IMR-90 (cell line): Measurements from ENCODE around the gene MRPL28. TPM values are rescaled to one million over a fixed set of nuclear protein-coding genes. Genes with fewer than 3 reads are reported as not detected.
A peak's percentile ranks its signal among the peaks of the same experiment; 100 is the strongest.

Source experiments
- ATAC-seq: fragments of 200-7000 bp; cut with Tn5 transposase; 2 replicates; pipeline ENCODE4 v1.9.1; 2020; ENCODE audit warnings: low read depth, mild to moderate bottlenecking, moderate library complexity
- BruUV-seq: library from RNA; stranded (reverse); fragments of 400-500 nt; replicated peaks from 2 replicates; lab custom pipeline; 2021; lab: Mats Ljungman, UMichigan
- CTCF ChIA-PET: fragments of 300-600 bp; formaldehyde crosslinking; extraction: SDS; loops from one replicate; lab custom pipeline; 2021; ENCODE audit warnings: antibody characterized with exemption; lab: Yijun Ruan, JAX
- POLR2A ChIA-PET: fragments of 300-600 bp; sonication (Branson Sonifier 250); formaldehyde crosslinking; loops from one replicate; lab custom pipeline; 2022; ENCODE audit warnings: antibody characterized with exemption; ENCODE audit not compliant: unreplicated experiment; lab: Charles Lee
- DNase-seq: peaks from one replicate; pipeline ENCODE4 v3.0.0; 2013
- H2AFZ ChIP-seq: replicated peaks from 2 replicates; pipeline ENCODE3; 2013; ENCODE audit warnings: low read length, mild to moderate bottlenecking; ENCODE audit not compliant: poor library complexity
- H2AK5ac ChIP-seq: 2 replicates; pipeline ENCODE4 v1.6.1; 2013; ENCODE audit warnings: low read depth, low read length, inconsistent platforms
- H2AK9ac ChIP-seq: replicated peaks from 2 replicates; pipeline ENCODE3; 2013; ENCODE audit warnings: mild to moderate bottlenecking, low read depth, low read length, moderate library complexity; ENCODE audit not compliant: poor library complexity
- H2BK120ac ChIP-seq: 2 replicates; pipeline ENCODE4 v1.6.1; 2013; ENCODE audit warnings: low read depth, low read length, inconsistent platforms
- H2BK15ac ChIP-seq: 3 replicates; pipeline ENCODE4 v1.6.1; 2013; ENCODE audit warnings: low read depth, low read length, inconsistent platforms
- H2BK20ac ChIP-seq: 2 replicates; pipeline ENCODE4 v1.6.1; 2013; ENCODE audit warnings: low read depth, mild to moderate bottlenecking, inconsistent platforms, low read length, moderate library complexity
- H2BK5ac ChIP-seq: 2 replicates; pipeline ENCODE4 v1.6.1; 2013; ENCODE audit warnings: mild to moderate bottlenecking, low read depth, low read length, inconsistent platforms; ENCODE audit not compliant: poor library complexity, severe bottlenecking
- H3K14ac ChIP-seq: replicated peaks from 2 replicates; pipeline ENCODE4 v1.6.1; 2013; ENCODE audit warnings: low read depth, low read length, inconsistent platforms
- H3K18ac ChIP-seq: 2 replicates; pipeline ENCODE4 v1.6.1; 2013; ENCODE audit warnings: low read depth, low read length, control low read depth
- H3K23ac ChIP-seq: 2 replicates; pipeline ENCODE4 v1.6.1; 2013; ENCODE audit warnings: low read depth, low read length, inconsistent platforms
- H3K27ac ChIP-seq: 2 replicates; pipeline ENCODE4 v1.5.1; 2013; ENCODE audit warnings: mild to moderate bottlenecking, control low read depth, low read length; ENCODE audit not compliant: insufficient read depth
- H3K27me3 ChIP-seq: 2 replicates; pipeline ENCODE4 v1.6.1; 2013; ENCODE audit warnings: low read length; ENCODE audit not compliant: control insufficient read depth, insufficient read depth
- H3K36me3 ChIP-seq: 2 replicates; pipeline ENCODE4 v1.6.1; 2013; ENCODE audit warnings: low read length, mixed read lengths; ENCODE audit not compliant: control insufficient read depth, insufficient read depth
- H3K4ac ChIP-seq: 2 replicates; pipeline ENCODE4 v1.6.1; 2013; ENCODE audit warnings: low read depth, low read length, inconsistent platforms
- H3K4me1 ChIP-seq: 2 replicates; pipeline ENCODE4 v1.6.1; 2013; ENCODE audit warnings: low read length, mixed read lengths; ENCODE audit not compliant: control insufficient read depth, insufficient read depth
- H3K4me2 ChIP-seq: 2 replicates; pipeline ENCODE4 v1.6.1; 2013; ENCODE audit warnings: low read depth, mild to moderate bottlenecking, control low read depth, low read length, moderate library complexity
- H3K4me3 ChIP-seq: 2 replicates; pipeline ENCODE4 v1.5.1; 2013; ENCODE audit warnings: low read depth, mild to moderate bottlenecking, control low read depth, low read length, moderate library complexity; ENCODE audit not compliant: insufficient read depth
- H3K56ac ChIP-seq: 2 replicates; pipeline ENCODE4 v1.6.1; 2013; ENCODE audit warnings: low read length, inconsistent platforms; ENCODE audit not compliant: insufficient read depth; ENCODE audit errors: extremely low read depth
- H3K79me1 ChIP-seq, 2 experiments: 2 replicates each; pipeline ENCODE4 v1.6.1; 2013; ENCODE audit warnings: low read length in 2 of 2, inconsistent platforms in 1 of 2, low read depth in 1 of 2
- H3K9ac ChIP-seq: 2 replicates; pipeline ENCODE4 v1.6.1; 2013; ENCODE audit warnings: low read depth, low read length, control low read depth
- H3K9me1 ChIP-seq: 2 replicates; pipeline ENCODE4 v1.6.1; 2013; ENCODE audit warnings: low read length, inconsistent platforms; ENCODE audit not compliant: insufficient read depth
- H3K9me3 ChIP-seq: 2 replicates; pipeline ENCODE4 v1.6.1; 2013; ENCODE audit warnings: low read length; ENCODE audit not compliant: control insufficient read depth, insufficient read depth
- H4K20me1 ChIP-seq: 2 replicates; pipeline ENCODE4 v1.6.1; 2013; ENCODE audit warnings: low read length, inconsistent platforms; ENCODE audit not compliant: insufficient read depth
- H4K5ac ChIP-seq: 2 replicates; pipeline ENCODE4 v1.6.1; 2013; ENCODE audit warnings: mild to moderate bottlenecking, low read depth, low read length, control low read depth
- H4K8ac ChIP-seq, 2 experiments: 2 replicates each; pipeline ENCODE4 v1.6.1; 2013; ENCODE audit warnings: low read depth in 2 of 2, low read length in 2 of 2, control low read depth in 1 of 2, inconsistent platforms in 1 of 2
- H4K91ac ChIP-seq: 2 replicates; pipeline ENCODE4 v1.6.1; 2013; ENCODE audit warnings: low read depth, low read length, inconsistent platforms; ENCODE audit not compliant: insufficient read depth
- CEBPB ChIP-seq: IDR thresholded peaks from 2 replicates; pipeline ENCODE4 v1.6.1; 2012; ENCODE audit warnings: low read depth, low read length, improper control_type of control experiment
- CHD1 ChIP-seq: IDR thresholded peaks from 2 replicates; pipeline ENCODE4 v1.6.1; 2012; ENCODE audit warnings: low read depth, low read length, improper control_type of control experiment
- ELK1 ChIP-seq: fragments of 150-350 bp; IDR thresholded peaks from 2 replicates; pipeline ENCODE4 v1.6.1; 2016; ENCODE audit warnings: low read depth, mild to moderate bottlenecking, low read length, moderate library complexity, borderline replicate concordance
- MAZ ChIP-seq: IDR thresholded peaks from 2 replicates; pipeline ENCODE4 v1.6.1; 2012; ENCODE audit warnings: low read depth, mild to moderate bottlenecking, low read length, improper control_type of control experiment, moderate library complexity, borderline replicate concordance
- MXI1 ChIP-seq: IDR thresholded peaks from 2 replicates; pipeline ENCODE4 v1.6.1; 2012; ENCODE audit warnings: low read depth, mild to moderate bottlenecking, low read length, moderate library complexity, borderline replicate concordance
- NFE2L2 ChIP-seq: fragments of 150-350 bp; IDR thresholded peaks from 2 replicates; pipeline ENCODE4 v1.6.1; 2016; ENCODE audit warnings: low read depth, mild to moderate bottlenecking, low read length
- POLR2A ChIP-seq: IDR thresholded peaks from 2 replicates; pipeline ENCODE4 v1.6.1; 2012; ENCODE audit warnings: mild to moderate bottlenecking, low read depth, low read length
- RAD21 ChIP-seq: IDR thresholded peaks from 2 replicates; pipeline ENCODE4 v1.6.1; 2012; ENCODE audit warnings: low read length, improper control_type of control experiment
- RCOR1 ChIP-seq: IDR thresholded peaks from 2 replicates; pipeline ENCODE4 v1.6.1; 2012; ENCODE audit warnings: mild to moderate bottlenecking, low read length, improper control_type of control experiment; ENCODE audit not compliant: insufficient replicate concordance
- RFX5 ChIP-seq: IDR thresholded peaks from 2 replicates; pipeline ENCODE4 v1.8.0; 2012; ENCODE audit warnings: low read depth, mild to moderate bottlenecking, low read length, moderate library complexity
- SMC3 ChIP-seq: fragments of 150-350 bp; IDR thresholded peaks from 2 replicates; pipeline ENCODE4 v1.6.1; 2016; ENCODE audit warnings: low read depth, mild to moderate bottlenecking, antibody characterized with exemption, low read length, moderate library complexity
- USF2 ChIP-seq: fragments of 150-350 bp; IDR thresholded peaks from 2 replicates; pipeline ENCODE4 v1.6.1; 2017; ENCODE audit warnings: mild to moderate bottlenecking, antibody characterized with exemption, low read length, low read depth
- WGBS, 2 experiments: methylation state at CpG; one replicate each; pipeline versions ENCODE4 v1.1.5 to v1.1.7; 2013; ENCODE audit warnings: missing lambda C conversion rate in 2 of 2; ENCODE audit not compliant: insufficient read length in 1 of 2; ENCODE audit errors: extremely low coverage in 2 of 2; 5-methylcytosine and 5-hydroxymethylcytosine counted together
- dilution Hi-C: fragments of 300-500 bp; cut with HindIII; formaldehyde crosslinking; loops from one replicate; pipeline ENCODE4 v1.14.3; 2018; ENCODE audit warnings: low sequenced_read_pairs; ENCODE audit not compliant: unreplicated experiment
- in situ Hi-C: fragments of 300-500 bp; cut with MboI; formaldehyde crosslinking; loops from 3 replicates; pipeline ENCODE4 v1.14.3; 2019; ENCODE audit warnings: low sequenced_read_pairs, inconsistent platforms, mixed read lengths
- intact Hi-C: fragments of 100-400 bp; cut with micrococcal nuclease; formaldehyde crosslinking; loops from 2 replicates; pipeline ENCODE4 v1.10.0; 2022
- polyA plus RNA-seq, 3 experiments: library from polyadenylated mRNA; depleted of rRNA; stranded (reverse); fragments of >200 nt; gene quantifications; 2 replicates each; pipeline ENCODE4 v1.2.3, GENCODE V29; 2012; ENCODE audit warnings: low replicate concordance in 1 of 3
- total RNA-seq: library from RNA; depleted of rRNA; stranded (reverse); fragments of >200 nt; gene quantifications from 2 replicates; pipeline ENCODE4 v1.2.3, GENCODE V29; 2012
- TF ChIP-seq, protein P1 (sequence below): conservative IDR thresholded peaks from 2 replicates; pipeline ENCODE4 v1.5.1; 2012; ENCODE audit warnings: mild to moderate bottlenecking, low read depth, low read length, improper control_type of control experiment

MRPL28 gene
- total and polyA plus RNA-seq, 2 of the 4 experiments (the other 2 are of a cell fraction), result 104 to 181 TPM

GRCh38 chr16:351804-352520 lies 18.4 kb downstream of the MRPL28 start (continued):
- no peak for TF ChIP-seq SMC3

GRCh38 chr16:350203-350602 lies 20.1 kb downstream of the MRPL28 start:
- Histone ChIP-seq H3K4ac (no peak overlapping the region), H2BK20ac (no peak overlapping the region), H2BK5ac (no peak overlapping the region), H4K20me1 (peaks cover 44% of the 10 kb centered on the region), H4K8ac (no peak overlapping the region), H2BK120ac (no peak overlapping the region), H4K5ac (no peak overlapping the region), H3K4me1 (peaks cover 11% of the 10 kb centered on the region), H3K27me3 (no peaks in the 10 kb centered on the region), H3K36me3 (peaks cover 14% of the 10 kb centered on the region), H3K9ac (no peak overlapping the region), H3K14ac (no peak overlapping the region), H2AK9ac (no peak overlapping the region), H3K9me3 (no peaks in the 10 kb centered on the region), H3K56ac (no peak overlapping the region), H3K18ac (no peak overlapping the region), H2AFZ (no peak overlapping the region), H3K4me2 (no peak overlapping the region), H2BK15ac (no peak overlapping the region), H2AK5ac (no peak overlapping the region), H3K27ac (no peak overlapping the region), H3K9me1 (peaks cover 14% of the 10 kb centered on the region), H3K79me1 (peaks cover 42 to 63% of the 10 kb centered on the region in 2 experiments), H4K91ac (no peak overlapping the region), H3K23ac (no peak overlapping the region), H3K4me3 (no peak overlapping the region)
- no peak for DNase-seq
- TSS peak; percentile 33 for BruUV-seq
- in situ Hi-C loops, result no loop called here
- no peak for ATAC-seq
- dilution Hi-C loops, result no loop called here
- intact Hi-C loops, result no loop called here
- WGBS, 2 experiments, result 83% methylated on average over 1 of the region's 8 CpGs; no CpG with 5 or more reads in 1 of the 2 experiments
- ChIA-PET POLR2A (interaction anchor here (0.6 kb wide), 1 partner anchor 279 kb away, joined by 3 read pairs; no protein-coding TSS in a partner anchor), CTCF (no interaction called here)
- no peak for TF ChIP-seq ELK1
- TF ChIP-seq USF2, result no peak
- TF ChIP-seq NFE2L2, result no peak
- TF ChIP-seq CEBPB, result no peak
- no peak for TF ChIP-seq RCOR1
- TF ChIP-seq SMC3, result no peak
- TF ChIP-seq MAZ, result no peak
- TF ChIP-seq RFX5, result no peak
- TF ChIP-seq CHD1, result no peak
- no peak for TF ChIP-seq RAD21
- TF ChIP-seq MXI1, result no peak
- TF ChIP-seq, protein P1, sequence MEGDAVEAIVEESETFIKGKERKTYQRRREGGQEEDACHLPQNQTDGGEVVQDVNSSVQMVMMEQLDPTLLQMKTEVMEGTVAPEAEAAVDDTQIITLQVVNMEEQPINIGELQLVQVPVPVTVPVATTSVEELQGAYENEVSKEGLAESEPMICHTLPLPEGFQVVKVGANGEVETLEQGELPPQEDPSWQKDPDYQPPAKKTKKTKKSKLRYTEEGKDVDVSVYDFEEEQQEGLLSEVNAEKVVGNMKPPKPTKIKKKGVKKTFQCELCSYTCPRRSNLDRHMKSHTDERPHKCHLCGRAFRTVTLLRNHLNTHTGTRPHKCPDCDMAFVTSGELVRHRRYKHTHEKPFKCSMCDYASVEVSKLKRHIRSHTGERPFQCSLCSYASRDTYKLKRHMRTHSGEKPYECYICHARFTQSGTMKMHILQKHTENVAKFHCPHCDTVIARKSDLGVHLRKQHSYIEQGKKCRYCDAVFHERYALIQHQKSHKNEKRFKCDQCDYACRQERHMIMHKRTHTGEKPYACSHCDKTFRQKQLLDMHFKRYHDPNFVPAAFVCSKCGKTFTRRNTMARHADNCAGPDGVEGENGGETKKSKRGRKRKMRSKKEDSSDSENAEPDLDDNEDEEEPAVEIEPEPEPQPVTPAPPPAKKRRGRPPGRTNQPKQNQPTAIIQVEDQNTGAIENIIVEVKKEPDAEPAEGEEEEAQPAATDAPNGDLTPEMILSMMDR, result no peak
- TF ChIP-seq POLR2A, result no peak
